ENCODE measurements around the gene NIPSNAP3A.

The NIPSNAP3A gene

GRCh38 chr9:104774831-104775573 is 27.5 kb downstream of the NIPSNAP3A start:
- DNase-seq (ENCODE audit: low read depth, low spot score): no peak

- no peak for DNase-seq (ENCODE audit: low read depth, low spot score)
Observed at GRCh38 chr9:104775574-104775936, 28.1 kb downstream of the NIPSNAP3A start.

- DNase-seq (ENCODE audit: low read depth, low spot score): no peak
Observed at GRCh38 chr9:104775976-104776375, 28.5 kb downstream of the NIPSNAP3A start.

GRCh38 chr9:104776797-104777196 is 29.3 kb downstream of the NIPSNAP3A start:
- DNase-seq (ENCODE audit: low read depth, low spot score): no peak

- no peak for DNase-seq (ENCODE audit: low read depth, low spot score)
Observed at GRCh38 chr9:104778802-104779201, 31.3 kb downstream of the NIPSNAP3A start.

- no peak for DNase-seq (ENCODE audit: low read depth, low spot score)
Observed at GRCh38 chr9:104779334-104779733, 31.9 kb downstream of the NIPSNAP3A start.

- DNase-seq (ENCODE audit: low read depth, low spot score): no peak
Observed at GRCh38 chr9:104779946-104780535, 32.6 kb downstream of the NIPSNAP3A start.

GRCh38 chr9:104780796-104781395 is 33.4 kb downstream of the NIPSNAP3A start:
- no peak for DNase-seq (ENCODE audit: low read depth, low spot score)

- DNase-seq (ENCODE audit: low read depth, low spot score): no peak
Observed at GRCh38 chr9:104783588-104783987, 36.1 kb downstream of the NIPSNAP3A start.

- no peak for DNase-seq (ENCODE audit: low read depth, low spot score)
Observed at GRCh38 chr9:104784098-104784497, 36.6 kb downstream of the NIPSNAP3A start.

GRCh38 chr9:104786293-104786692 is 38.8 kb downstream of the NIPSNAP3A start:
- DNase-seq (ENCODE audit: low read depth, low spot score): no peak

- no peak for DNase-seq (ENCODE audit: low read depth, low spot score)
Observed at GRCh38 chr9:104787306-104788015, 40.0 kb downstream of the NIPSNAP3A start.

GRCh38 chr9:104788251-104788650 is 40.8 kb downstream of the NIPSNAP3A start:
- no peak for DNase-seq (ENCODE audit: low read depth, low spot score)

- DNase-seq (ENCODE audit: low read depth, low spot score): no peak
Observed at GRCh38 chr9:104794070-104794469, 46.6 kb downstream of the NIPSNAP3A start.

GRCh38 chr9:104795082-104795481 is 47.6 kb downstream of the NIPSNAP3A start:
- DNase-seq (ENCODE audit: low read depth, low spot score): no peak

- DNase-seq (ENCODE audit: low read depth, low spot score): no peak
Observed at GRCh38 chr9:104795857-104796256, 48.4 kb downstream of the NIPSNAP3A start.

- no peak for DNase-seq (ENCODE audit: low read depth, low spot score)
Observed at GRCh38 chr9:104798209-104798995, 50.9 kb downstream of the NIPSNAP3A start.

- no peak for DNase-seq (ENCODE audit: low read depth, low spot score)
Observed at GRCh38 chr9:104800068-104800785, 52.7 kb downstream of the NIPSNAP3A start.

- DNase-seq (ENCODE audit: low read depth, low spot score): no peak
Observed at GRCh38 chr9:104802110-104802509, 54.6 kb downstream of the NIPSNAP3A start.

GRCh38 chr9:104802906-104803305 is 55.4 kb downstream of the NIPSNAP3A start:
- DNase-seq (ENCODE audit: low read depth, low spot score): no peak

- DNase-seq (ENCODE audit: low read depth, low spot score): no peak
Observed at GRCh38 chr9:104805441-104805840, 58.0 kb downstream of the NIPSNAP3A start.

Measured in ELF-1 (cell line).